Measurements from ENCODE around the gene TRPM1. TPM values are rescaled to one million over a fixed set of nuclear protein-coding genes. Genes with fewer than 3 reads are reported as not detected.

Gene TRPM1
- total and polyA plus RNA-seq, 9 of the 15 experiments (the other 6 are each of a cell fraction or from before 2014, with no cell fraction given), result 0.01 to 0.06 (median 0.03) TPM; not detected in 5

DNA sequence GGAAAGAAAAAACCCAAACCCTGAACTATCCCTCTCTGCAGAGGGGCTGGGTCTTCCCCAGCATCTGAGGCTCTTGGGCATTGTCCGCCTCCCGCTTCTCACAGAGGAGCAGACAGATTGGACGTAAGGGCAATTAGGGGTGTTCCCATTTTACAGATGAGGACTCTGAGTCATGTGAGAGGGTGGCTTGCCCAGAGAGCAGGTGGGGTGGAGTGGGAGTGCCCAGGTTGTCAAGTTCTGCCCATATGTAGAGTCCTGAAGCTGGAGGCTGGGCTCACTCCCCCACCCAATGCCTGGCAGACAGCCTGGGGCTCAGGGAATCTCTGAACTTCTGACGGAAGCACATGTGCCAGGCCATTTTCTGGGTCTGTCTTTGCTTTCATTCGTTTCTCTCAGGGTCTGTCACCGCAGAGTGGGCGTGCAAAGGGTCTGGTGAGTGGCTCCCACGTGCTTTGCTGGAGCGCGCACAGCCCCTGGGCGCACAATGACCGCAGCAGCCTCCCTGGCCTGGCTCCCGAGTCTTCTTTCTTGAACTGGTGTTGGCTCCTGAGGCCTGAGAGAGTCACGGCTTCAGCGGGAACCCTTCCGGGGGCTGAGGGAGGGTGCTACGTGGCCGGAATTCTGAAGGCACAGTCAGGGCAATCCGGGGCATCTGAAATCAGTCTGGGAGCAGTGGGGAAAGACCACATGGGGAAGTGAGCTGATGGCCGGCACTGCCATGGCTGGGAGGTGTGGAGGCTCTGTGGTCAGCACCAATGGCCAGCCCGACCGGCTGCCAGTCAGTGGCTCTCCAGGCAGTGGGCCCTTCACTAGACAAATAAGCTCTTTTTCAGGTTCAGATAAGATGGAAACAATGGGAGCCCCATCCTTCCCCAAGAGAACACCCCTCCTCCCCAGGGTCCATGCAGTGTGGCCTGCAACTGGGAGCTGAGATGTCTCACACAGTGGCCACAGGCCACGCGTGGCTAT lies 1.1 kb upstream of the TRPM1 start:
- Histone ChIP-seq H3K4me3 (no peak overlapping the region), H3K79me2 (ENCODE audit: control insufficient read depth, insufficient read depth, low read length) (no peaks in the 10 kb centered on the region), H3K27me3 (ENCODE audit: control insufficient read depth in 2 of 2, insufficient read depth in 2 of 2, low read length in 2 of 2) (peaks cover 13 to 39% of the 10 kb centered on the region in 2 experiments), H3K4me1 (replicated peaks in 1 of 2; ENCODE audit: control insufficient read depth in 2 of 2, insufficient read depth in 2 of 2, low read length in 2 of 2) (peaks cover 0 to 5% of the 10 kb centered on the region in 2 experiments; a peak in 1 of 5 replicates), H3K4me2 (ENCODE audit: insufficient read depth, low read length) (no peak overlapping the region), H2AFZ (ENCODE audit: low read depth, low read length) (no peak overlapping the region), H3K27ac (ENCODE audit: extremely low read depth, low read depth, low read length) (no peak overlapping the region), H4K20me1 (replicated peaks; ENCODE audit: control insufficient read depth, insufficient read depth, low read length) (peaks cover 6% of the 10 kb centered on the region; the same call in 1 of the 2 replicates), H3K9me3 (replicated peaks; ENCODE audit: control insufficient read depth, insufficient read depth, low read depth, low read length) (no peaks in the 10 kb centered on the region), H3K9ac (ENCODE audit: insufficient read depth in 1 of 2, low read depth in 2 of 2, low read length in 2 of 2) (no peak overlapping the region), H3K36me3 (ENCODE audit: control insufficient read depth, insufficient read depth, low read length) (no peaks in the 10 kb centered on the region), H3K9me1 (ENCODE audit: control insufficient read depth, insufficient read depth, low read length) (no peaks in the 10 kb centered on the region)
- FAIRE-seq, result no peak
- CTCF ChIA-PET (ENCODE audit: low intra/inter-chr PET ratio), result no interaction called here
- no TSS peak for BruUV-seq (replicated peaks)
- ATAC-seq, result no peak
- POLR2A ChIA-PET, result interaction anchor here (1.4 kb wide), 1 partner anchor 13 kb away, joined by 4 read pairs; no protein-coding TSS in a partner anchor
- in situ Hi-C loops (cut with MboI), result no loop called here
- intact Hi-C loops (cut with micrococcal nuclease), result no loop called here
- WGBS (ENCODE audit: insufficient coverage, low coverage, missing lambda C conversion rate), result 5% methylated on average over 22 of the region's 24 CpGs
- no peak for DNase-seq (ENCODE audit: extremely low read depth in 1 of 4, low spot score in 3 of 4)
- no peak for TF ChIP-seq ZFP1 (CRISPR knock-in tag; IDR thresholded peaks at IDR 0.05)
- TF ChIP-seq, protein P1, sequence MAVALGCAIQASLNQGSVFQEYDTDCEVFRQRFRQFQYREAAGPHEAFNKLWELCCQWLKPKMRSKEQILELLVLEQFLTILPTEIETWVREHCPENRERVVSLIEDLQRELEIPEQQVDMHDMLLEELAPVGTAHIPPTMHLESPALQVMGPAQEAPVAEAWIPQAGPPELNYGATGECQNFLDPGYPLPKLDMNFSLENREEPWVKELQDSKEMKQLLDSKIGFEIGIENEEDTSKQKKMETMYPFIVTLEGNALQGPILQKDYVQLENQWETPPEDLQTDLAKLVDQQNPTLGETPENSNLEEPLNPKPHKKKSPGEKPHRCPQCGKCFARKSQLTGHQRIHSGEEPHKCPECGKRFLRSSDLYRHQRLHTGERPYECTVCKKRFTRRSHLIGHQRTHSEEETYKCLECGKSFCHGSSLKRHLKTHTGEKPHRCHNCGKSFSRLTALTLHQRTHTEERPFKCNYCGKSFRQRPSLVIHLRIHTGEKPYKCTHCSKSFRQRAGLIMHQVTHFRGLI (CRISPR knock-in tag; IDR thresholded peaks at IDR 0.05), result no peak
- TF ChIP-seq HDAC8 (tag; IDR thresholded peaks at IDR 0.05), result no peak
- TF ChIP-seq FUS (optimal IDR thresholded peaks at IDR 0.05; ENCODE audit: low read depth, low read length), result no peak
- no peak for TF ChIP-seq DNMT1 (IDR thresholded peaks at IDR 0.05)
- TF ChIP-seq, protein P2, sequence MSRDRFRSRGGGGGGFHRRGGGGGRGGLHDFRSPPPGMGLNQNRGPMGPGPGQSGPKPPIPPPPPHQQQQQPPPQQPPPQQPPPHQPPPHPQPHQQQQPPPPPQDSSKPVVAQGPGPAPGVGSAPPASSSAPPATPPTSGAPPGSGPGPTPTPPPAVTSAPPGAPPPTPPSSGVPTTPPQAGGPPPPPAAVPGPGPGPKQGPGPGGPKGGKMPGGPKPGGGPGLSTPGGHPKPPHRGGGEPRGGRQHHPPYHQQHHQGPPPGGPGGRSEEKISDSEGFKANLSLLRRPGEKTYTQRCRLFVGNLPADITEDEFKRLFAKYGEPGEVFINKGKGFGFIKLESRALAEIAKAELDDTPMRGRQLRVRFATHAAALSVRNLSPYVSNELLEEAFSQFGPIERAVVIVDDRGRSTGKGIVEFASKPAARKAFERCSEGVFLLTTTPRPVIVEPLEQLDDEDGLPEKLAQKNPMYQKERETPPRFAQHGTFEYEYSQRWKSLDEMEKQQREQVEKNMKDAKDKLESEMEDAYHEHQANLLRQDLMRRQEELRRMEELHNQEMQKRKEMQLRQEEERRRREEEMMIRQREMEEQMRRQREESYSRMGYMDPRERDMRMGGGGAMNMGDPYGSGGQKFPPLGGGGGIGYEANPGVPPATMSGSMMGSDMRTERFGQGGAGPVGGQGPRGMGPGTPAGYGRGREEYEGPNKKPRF (IDR thresholded peaks at IDR 0.05; ENCODE audit: low read depth, low read length), result no peak
- no peak for TF ChIP-seq MEF2D (tag; conservative IDR thresholded peaks at IDR 0.05; ENCODE audit: low read depth)
- TF ChIP-seq KAT7 (CRISPR knock-in tag; IDR thresholded peaks at IDR 0.05; ENCODE audit: borderline replicate concordance), result no peak
- TF ChIP-seq NFRKB (IDR thresholded peaks at IDR 0.05; ENCODE audit: low read depth), result no peak
- no peak for TF ChIP-seq ZNF274 (IDR thresholded peaks at IDR 0.05; ENCODE audit: borderline replicate concordance, low read depth, low read length)
- TF ChIP-seq, protein P3, sequence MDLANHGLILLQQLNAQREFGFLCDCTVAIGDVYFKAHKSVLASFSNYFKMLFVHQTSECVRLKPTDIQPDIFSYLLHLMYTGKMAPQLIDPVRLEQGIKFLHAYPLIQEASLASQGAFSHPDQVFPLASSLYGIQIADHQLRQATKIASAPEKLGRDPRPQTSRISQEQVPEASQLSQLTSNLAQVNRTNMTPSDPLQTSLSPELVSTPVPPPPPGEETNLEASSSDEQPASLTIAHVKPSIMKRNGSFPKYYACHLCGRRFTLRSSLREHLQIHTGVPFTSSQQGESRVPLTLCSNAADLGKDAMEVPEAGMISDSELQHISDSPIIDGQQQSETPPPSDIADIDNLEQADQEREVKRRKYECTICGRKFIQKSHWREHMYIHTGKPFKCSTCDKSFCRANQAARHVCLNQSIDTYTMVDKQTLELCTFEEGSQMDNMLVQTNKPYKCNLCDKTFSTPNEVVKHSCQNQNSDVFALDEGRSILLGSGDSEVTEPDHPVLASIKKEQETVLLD (IDR thresholded peaks at IDR 0.05), result no peak
- no peak for TF ChIP-seq NRF1 (conservative IDR thresholded peaks at IDR 0.05 in 1 of 2, IDR thresholded peaks at IDR 0.05 in 1 of 2)
- no peak for TF ChIP-seq CREB3L1 (IDR thresholded peaks at IDR 0.05; ENCODE audit: borderline replicate concordance, low read depth)
- TF ChIP-seq CREBBP (IDR thresholded peaks at IDR 0.05; ENCODE audit: low read depth, low read length), result no peak
